ENCODE data around the gene APBA2.
"Not testable (repeated sequence)": the region's sequence is repeated elsewhere in the genome, so short reads cannot be mapped to it uniquely, and the experiment has no call there.

The APBA2 gene

DNA sequence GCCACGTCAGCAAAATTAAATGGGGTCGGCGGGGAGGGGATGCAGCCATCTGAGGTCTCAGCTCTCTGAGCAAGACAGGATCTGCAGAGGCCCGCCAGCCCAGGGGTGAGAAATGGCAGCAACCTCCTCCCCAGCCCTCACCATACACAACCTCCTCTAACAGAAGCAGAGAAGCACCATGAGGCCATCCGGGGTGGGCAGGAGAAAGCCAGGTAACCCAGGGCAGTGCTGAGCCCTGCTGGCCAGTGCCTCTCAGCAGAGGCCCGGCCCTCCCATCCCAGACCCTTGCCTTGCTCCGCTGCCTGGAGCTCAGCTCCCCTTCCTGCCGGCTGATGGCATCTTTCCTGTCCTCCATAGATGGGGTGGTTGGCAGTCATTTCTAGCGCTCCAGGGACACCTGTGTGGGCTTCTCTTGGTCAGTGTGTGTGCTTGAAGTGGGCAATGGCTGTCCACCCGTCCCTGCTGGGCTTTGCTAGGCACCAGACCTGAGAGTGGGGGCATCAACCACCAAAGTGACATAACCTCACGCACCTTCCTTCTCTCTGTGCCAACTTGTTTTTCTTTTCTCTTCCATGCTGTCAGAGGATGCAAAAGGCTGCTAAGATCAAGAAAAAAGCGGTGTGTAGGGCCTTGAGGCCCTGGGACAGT lies 208.0 kb downstream of the APBA2 start:
- DNase-seq = no peak

DNA sequence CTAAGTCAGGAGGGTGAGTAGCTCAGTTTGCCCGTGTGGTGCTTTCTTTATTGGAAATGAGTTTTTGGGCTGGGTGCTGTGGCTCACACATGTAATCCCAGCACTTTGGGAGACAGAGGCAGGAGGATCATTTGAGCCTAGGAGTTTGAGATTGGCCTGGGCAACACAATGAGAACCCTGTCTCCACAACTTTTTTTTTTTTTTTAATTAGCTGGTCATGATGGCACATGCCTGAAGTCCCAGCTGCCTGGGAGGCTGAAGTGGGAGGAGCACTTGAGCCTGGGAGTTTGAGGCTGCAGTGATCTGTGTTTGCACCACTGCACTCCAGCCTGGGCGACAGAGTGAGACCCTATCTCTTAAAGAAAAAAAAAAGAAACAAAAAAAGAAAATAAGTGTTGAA lies 208.9 kb downstream of the APBA2 start:
- DNase-seq = no peak

DNA sequence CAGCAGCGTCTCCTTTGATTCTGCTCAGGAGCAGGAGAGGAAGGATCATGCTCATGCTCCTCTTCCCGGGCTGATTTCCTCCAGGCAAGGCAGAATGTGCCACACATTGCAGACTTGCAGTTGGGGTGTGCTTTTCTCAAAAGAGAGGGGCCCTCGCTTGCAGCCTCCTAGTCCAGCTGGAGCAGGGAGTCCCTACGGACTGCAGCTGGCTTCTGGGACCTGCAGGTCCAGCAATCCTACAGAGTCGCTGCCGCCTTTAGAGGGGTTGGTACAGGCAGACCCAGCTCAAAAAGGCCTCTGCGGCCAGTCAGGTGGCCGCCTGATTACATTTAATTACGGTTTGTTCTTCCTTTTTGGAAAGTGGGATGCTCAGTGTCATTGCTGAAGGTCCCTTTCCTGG lies 210.0 kb downstream of the APBA2 start:
- DNase-seq = no peak

DNA sequence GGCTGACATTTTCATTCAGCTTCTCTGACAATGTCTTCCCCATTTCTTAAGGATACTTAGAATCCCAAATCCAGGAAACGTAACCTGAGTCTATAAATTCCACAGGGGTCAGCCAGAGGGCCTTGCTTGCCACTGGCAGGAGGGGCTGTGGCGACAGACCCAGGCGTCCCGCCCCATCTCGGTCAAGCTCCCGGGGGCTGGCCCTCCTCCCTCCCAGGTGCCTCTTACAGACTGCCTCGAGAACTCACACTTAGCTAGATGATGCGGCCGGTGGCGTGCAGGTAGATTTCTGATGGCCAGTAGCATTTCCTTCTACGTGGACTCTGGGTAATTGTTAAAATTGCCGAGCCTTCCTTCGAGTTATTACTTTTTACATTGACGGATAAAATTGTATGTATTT lies 211.4 kb downstream of the APBA2 start:
- DNase-seq = no peak

DNA sequence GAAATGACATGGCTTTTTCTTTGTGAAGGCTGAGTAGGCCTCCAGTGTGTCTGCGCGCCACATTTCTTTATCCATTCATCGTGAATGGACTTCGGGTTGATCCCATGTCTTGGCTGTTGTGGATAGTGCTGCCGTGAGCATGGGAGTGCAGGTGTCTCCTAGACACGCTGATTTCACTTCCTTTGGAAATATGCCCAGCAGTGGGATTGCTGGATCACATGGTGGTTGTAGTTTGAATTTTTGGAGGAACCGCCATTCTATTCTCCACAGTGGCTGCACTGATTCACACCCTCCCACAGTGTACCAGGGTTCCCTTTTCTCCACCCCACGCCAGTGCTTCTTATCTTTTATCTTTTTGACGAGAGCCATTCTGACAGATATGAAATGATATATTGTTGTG lies 212.2 kb downstream of the APBA2 start:
- no peak for DNase-seq

DNA sequence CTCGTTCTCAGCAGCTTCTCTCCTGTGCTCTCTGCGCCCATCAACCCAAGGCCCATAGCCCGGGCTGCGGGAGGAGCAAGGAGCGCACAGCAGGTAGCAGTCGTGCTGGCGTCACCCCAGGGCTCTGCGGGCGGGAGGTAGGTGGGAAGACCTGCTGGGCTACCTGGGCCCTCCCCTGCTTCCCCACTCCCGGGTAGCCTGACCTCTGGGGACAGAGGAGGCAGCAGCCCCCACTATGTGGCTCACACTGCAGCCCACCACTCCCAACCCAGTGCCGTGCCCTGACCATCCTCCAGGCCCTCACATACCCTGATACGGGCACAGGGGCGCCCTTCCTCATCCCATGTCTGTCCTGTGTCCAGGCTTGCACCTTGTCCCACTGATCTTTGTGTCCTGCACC lies 212.9 kb downstream of the APBA2 start:
- DNase-seq = no peak

DNA sequence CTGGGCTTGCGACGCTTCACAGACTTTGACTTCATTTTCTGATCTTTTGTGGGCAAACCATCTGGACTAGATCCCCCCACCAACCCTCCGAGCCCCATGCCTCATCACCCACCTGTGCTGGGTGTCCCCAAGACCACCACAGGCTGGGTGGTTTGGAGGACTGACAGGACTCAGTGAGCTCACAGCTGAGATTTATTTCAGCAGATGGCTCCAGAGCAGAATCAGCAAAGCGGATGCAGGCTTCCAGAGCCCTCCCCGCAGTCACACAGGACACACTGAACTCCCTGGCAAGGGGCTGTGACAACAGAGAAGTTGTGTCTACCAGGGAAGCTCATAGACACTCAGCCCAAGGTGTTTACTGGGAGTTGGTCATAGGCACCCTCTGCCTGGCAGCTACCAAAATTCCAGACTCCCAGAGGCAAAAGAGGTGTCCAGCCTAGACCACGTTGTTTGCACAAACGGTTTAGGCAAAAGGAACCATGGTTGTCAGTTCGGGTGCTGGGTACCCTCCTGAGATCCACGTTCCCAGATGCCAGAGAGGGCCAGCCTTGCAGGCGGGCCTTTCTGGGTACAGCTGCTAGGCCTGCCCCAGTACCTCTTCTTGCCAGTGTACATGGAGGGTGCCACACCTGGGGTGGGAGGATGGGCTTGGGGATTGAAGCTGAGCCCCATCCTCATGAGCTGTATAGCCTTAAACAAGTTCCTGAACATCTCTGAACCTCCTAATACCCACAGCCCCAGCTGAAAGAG lies 213.5 kb downstream of the APBA2 start:
- DNase-seq = no peak

DNA sequence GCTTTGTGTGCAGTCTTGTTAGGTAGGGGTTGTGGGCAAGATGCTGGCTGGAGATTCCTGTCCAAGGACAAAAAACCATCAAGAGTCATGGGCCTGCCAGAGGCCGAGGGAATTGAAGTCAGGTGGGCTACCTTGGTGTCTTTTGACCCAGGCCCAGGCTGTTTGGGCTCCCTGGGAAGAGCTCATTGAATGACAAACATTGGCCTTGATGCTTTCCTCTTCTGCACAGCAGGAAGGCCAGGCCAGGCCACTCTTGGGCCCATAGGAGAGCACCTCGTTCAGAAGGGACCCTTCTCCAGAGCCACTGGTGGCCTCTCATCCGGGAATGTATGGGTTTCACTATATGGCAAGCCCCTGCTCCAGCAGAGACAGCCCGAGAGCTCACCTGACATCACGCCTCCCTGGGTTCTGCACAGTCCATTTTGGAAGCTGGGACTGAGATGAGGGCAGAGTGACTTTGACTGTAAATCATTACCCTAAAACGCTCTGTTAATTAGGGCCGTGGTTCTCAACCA lies 214.8 kb downstream of the APBA2 start:
- no peak for DNase-seq

DNA sequence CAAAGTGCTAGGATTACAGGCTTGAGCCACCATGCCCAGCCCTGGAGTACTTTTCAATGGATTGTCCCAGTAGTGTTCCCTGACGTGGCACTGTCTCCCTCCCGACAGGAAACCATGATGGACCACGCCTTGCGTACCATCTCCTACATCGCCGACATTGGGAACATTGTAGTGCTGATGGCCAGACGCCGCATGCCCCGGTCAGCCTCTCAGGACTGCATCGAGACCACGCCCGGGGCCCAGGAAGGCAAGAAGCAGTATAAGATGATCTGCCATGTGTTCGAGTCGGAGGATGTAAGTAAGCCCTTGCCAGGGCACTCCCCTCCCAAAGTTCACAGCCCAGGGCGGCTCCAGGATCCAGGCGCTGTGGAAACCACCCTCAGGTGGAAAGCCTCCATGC lies 215.7 kb downstream of the APBA2 start:
- no peak for DNase-seq

DNA sequence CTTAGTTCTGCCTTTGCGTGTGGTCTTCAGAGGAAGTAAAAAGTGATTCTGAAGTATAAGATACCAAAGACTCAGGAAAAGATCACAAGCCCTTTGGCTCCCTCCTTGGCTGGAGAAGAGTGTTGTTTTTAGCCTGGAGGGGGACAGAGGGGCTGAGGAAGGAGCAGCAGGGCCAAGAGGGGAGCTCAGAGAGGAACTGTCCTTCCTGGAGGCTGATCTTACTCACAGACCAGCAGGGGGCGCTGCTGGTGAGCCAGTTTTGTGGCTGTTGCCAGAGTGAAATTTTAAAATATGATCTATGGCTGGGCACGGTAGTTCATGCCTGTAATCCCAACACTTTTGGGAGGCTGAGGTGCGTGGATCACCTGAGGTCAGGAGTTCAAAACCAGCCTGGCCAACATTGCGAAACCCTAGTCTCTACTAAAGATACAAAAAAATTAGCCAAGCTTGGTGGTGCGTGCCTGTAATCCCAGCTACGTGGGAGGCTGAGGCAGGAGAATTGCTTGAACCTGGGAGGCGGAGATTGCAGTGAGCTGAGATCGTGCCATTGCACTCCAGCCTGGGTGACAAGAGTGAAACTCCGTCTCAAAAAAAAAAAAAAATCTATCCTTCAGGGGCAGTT lies 216.5 kb downstream of the APBA2 start:
- DNase-seq = not testable (repeated sequence)

DNA sequence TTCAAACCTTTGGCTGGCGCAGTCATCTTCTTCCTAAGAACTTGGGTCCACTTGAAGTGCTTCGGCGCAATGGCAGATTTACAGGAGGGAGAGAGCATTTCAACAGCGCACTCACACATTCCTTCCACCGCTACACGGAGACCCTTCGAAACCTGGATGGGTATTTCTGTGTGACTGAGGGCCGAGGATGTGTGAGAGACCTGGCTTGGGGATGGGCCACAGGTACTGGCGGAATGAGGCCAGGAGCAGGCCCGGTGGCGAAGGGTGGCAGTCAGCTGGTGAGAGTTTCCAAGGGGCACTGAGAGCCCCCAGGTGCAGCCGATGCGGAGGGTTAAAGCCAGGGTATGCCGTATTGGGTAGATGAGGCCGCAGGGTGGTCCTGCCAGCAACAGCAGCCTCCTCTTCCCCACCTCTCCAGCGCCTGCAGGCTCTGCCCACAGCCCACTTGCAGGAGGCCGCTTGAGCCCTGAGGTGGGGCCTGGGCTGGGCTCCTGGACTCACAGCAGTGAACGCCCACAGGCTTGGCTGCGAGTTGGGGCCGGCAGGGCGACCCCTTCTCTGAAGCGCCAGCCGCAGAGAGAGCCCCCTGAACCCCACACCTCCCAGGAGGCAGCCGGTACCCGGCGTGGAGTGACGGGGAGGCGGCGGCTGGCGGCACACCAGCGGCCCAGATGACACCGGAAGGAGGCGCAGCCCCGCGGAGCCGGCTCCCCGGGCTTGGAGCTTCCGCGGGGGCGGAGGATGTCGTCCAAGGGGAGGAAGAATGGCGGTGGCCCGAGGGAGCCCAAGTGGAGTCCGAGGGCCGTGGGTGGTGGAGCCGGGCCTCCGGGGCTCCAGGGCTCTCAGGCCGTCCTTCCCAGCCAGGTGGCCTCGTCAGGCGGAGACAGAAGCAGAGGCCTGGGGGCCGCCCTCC lies 217.4 kb downstream of the APBA2 start:
- no peak for DNase-seq

DNA sequence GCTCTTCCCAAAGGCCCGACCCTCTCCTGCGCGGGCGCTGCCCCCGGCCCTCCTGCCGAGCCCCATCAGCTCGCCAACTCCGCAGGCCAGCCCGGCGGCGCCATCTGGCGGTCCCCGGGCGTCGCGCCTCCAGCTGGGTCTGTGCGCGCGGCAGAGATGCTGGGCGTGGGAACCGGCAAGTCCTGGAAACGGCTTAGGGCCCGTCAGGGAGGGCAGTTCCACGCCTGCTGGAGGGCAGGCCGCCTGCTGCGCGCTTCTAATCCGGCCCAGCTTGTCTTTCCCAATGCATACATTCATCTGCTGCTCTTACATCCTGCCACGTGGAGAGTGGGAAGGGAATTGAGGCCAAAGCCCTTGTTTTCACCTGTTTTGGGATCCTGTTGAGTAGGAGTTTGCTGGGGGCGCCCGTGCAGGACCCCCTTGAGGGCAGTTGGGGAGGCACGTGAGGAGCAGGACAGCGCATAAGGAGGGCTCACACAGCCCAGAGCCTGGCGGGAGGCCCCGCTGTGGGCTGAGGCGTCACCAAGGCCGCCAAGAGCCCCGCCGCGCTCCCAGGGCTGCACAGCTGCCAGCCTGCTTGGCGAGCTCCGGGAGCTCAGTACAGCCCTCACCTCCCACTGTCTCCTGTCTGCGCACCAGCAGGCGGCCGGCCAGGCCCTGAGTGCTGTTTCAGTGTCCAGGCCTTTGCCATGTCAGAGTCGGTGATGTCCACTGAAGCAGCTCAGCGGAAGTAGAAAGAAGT lies 218.2 kb downstream of the APBA2 start:
- DNase-seq = no peak

DNA sequence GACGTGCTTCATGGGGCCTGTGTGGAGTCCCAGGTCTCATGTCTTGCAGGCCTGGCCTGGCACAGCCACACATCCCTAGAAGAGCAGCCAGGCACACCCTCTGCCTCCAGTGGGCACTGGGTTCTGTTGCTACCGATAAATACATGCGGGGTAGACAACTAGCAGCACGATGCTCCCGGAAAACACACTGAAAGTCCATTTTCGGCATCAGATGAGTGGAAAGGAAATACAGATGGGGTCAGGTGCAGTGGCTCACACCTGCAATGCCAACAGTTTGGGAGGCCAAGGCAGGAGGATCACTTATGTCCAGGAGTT lies 218.7 kb downstream of the APBA2 start:
- no peak for DNase-seq

DNA sequence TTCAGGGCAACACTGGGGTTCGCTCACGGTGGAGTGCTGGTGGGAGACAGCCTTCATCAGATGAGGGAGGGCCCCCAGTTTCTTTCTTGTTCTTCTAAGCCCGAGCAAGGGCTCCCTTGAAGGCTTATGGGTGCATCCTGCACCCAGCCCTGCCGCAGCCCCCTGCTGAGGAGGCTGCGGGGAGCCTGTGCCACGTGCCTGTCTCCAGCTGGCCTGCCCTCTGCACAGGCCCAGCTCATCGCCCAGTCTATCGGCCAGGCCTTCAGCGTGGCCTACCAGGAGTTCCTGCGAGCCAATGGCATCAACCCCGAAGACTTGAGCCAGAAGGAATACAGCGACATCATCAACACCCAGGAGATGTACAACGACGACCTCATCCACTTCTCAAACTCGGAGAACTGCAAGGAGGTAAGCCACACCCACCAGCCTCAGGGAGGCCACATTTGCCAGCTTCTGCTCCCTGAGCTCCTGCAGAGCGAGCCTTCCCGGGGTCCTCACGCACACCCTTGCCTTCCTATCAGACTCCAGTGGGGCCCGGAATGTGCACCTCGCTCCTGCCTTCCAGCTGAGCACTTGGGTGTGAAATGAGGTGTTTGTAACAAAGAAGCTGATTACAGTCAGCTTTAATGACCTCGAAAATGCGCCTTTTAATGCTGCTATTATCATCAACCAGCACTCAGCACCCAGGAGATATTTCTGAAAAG lies 219.5 kb downstream of the APBA2 start:
- DNase-seq = no peak

DNA sequence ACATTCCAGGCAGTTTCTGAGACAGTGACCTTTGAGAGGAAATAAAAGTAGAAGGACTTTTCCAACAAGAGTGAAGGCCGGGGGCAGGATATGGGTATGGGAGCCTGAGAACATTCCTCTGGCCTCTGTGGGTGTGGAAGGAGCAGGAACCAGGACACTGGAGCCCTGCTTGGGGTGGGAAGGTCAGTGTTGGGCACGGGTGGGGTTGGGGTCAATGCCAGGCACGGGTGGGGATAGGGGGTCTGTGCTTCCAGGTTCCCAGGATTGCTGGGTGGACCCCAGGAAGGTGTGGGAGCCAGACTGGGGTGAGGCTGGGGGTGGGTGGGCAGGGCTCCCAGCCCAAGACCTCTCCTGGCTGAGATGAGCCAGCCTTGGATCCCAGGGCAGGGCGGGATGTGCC lies 220.3 kb downstream of the APBA2 start:
- no peak for DNase-seq

DNA sequence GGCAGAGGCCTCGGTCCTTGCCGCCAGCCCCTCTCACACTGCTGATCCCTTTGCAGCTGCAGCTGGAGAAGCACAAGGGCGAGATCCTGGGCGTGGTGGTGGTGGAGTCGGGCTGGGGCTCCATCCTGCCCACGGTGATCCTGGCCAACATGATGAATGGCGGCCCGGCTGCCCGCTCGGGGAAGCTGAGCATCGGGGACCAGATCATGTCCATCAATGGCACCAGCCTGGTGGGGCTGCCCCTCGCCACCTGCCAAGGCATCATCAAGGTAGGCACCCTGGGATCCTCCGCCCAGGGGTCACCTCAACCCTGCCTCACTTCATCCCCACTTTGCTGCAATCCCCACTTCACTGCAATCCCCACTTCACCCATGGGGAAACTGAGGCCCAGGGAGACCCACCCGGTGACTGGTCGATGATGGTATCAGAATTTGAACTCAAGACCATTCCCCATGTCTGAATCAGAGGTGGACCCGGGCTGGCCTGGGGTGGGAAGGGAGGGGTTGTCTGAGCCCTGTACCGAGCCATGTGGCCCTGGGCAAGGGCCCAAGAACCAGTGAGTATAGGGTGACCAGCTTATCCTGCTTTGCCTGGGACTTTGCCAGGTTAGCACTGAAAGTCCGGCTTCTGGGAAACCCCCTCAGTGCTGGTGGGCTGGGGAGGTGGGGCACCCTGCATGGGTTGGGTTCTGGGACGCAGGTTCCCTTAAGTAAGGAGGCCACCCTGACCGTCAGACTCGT lies 220.9 kb downstream of the APBA2 start:
- no peak for DNase-seq

DNA sequence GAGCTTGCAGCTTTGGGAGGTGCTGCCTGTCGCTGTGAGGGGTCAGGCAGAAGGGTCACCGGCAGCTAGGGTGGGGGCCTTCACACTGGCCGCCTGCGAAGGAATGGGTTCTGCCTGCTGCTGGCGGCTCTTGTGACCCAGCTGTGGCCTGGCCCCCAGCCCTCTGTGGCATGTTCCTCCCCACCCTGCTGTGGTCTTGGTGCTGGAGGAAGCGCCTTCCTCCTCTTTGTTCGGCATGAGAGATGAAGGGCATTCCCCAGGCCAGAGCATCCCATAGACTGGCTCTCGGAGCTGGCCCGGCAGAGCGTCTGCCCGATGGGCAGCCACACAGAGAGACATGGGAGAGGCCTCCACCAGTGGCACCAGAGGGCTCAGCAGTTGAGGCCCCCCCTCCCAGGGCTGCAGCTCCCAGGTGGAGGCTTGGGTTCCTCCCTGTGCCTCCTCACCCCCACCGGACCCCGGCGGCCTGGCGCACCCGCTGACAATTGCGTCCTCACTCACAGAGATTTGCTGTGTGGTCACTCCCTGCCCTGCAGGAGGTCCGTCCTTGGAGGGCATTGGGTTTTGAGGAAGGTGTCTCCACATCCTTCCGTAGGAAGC lies 221.6 kb downstream of the APBA2 start:
- DNase-seq = no peak

DNA sequence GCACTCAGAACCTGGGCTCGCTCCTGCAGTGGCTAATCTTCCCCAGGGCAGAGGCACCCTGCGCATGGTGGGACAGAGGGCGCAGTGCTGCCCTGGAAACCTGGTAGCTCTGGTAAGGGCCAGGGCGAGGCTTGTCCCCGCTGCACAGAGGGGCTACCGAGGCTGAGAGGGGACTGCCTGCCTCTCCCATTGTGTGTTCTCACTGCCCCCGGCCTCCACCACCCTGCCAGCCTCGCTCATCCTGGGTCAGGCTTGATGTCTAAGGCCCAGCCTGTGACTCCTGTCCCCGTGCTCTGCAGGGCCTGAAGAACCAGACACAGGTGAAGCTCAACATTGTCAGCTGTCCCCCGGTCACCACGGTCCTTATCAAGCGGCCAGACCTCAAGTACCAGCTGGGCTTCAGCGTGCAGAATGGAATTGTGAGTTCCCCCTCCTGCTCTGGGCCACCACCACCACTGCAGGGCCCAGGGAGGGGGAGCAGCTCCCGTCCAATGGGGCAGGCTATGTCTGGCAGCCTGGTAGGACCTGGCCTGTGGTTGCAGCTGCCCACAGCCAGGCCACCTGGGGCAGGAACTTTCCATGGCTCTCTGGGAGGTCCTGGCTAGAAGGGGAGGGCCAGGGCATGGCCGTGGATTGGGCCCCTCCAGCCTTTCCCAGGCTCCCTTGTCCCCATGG lies 222.3 kb downstream of the APBA2 start:
- DNase-seq = no peak

DNA sequence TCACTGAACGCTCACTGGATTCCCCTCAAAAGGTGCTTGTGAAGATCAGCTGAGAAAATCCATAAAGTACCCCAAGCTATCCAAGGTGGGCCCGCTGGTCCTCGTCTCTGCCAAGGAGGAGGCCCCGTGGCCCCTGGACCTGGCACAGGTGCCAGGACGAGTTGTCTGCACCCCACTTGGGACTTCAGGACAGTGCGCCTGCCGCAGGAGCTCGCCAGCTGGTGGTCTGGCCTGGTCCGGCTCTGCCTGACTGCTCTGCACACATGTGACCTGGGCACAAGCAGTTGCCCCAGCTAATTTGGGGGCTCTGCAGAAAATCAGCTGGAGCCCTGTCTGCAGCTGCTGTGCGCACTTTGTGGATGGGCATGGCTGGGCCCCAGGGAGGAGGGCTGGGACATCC lies 224.0 kb downstream of the APBA2 start:
- no peak for DNase-seq

DNA sequence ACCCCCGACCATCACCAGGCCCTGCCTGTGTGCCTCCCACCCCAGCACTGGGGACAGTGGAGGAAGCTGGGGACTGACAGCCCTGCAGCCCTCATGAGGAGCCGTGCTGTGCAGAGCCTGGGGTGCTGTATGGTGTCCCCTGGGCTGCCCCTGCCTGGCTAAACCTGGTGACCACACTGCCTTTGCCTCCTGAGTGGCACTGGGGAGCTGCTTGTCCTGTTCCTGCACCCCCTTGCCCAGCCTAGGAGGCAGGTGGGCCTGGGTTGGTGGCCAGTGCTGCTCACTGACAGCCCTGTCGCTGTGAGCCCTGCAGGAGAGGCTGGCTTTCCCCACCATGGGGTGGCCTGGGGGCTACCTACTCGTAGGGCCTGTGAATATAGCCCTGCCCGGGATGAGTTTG lies 224.4 kb downstream of the APBA2 start:
- no peak for DNase-seq
